IMR-90 (cell line): ENCODE measurements around the gene GRID1. TPM values are rescaled to one million over a fixed set of nuclear protein-coding genes. Genes with fewer than 3 reads are reported as not detected.

ENCODE experiments used
- ATAC-seq: fragments of 200-7000 bp; cut with Tn5 transposase; 2 replicates; pipeline ENCODE4 v1.9.1; 2020; ENCODE audit warnings: low read depth, mild to moderate bottlenecking, moderate library complexity
- BruUV-seq: library from RNA; stranded (reverse); fragments of 400-500 nt; replicated peaks from 2 replicates; lab custom pipeline; 2021; lab: Mats Ljungman, UMichigan
- CTCF ChIA-PET: fragments of 300-600 bp; formaldehyde crosslinking; extraction: SDS; loops from one replicate; lab custom pipeline; 2021; ENCODE audit warnings: antibody characterized with exemption; lab: Yijun Ruan, JAX
- POLR2A ChIA-PET: fragments of 300-600 bp; sonication (Branson Sonifier 250); formaldehyde crosslinking; loops from one replicate; lab custom pipeline; 2022; ENCODE audit warnings: antibody characterized with exemption; ENCODE audit not compliant: unreplicated experiment; lab: Charles Lee
- DNase-seq: peaks from one replicate; pipeline ENCODE4 v3.0.0; 2013
- H2AFZ ChIP-seq: replicated peaks from 2 replicates; pipeline ENCODE3; 2013; ENCODE audit warnings: low read length, mild to moderate bottlenecking; ENCODE audit not compliant: poor library complexity
- H2AK5ac ChIP-seq: 2 replicates; pipeline ENCODE4 v1.6.1; 2013; ENCODE audit warnings: low read depth, low read length, inconsistent platforms
- H2AK9ac ChIP-seq: replicated peaks from 2 replicates; pipeline ENCODE3; 2013; ENCODE audit warnings: mild to moderate bottlenecking, low read depth, low read length, moderate library complexity; ENCODE audit not compliant: poor library complexity
- H2BK120ac ChIP-seq: 2 replicates; pipeline ENCODE4 v1.6.1; 2013; ENCODE audit warnings: low read depth, low read length, inconsistent platforms
- H2BK15ac ChIP-seq: 3 replicates; pipeline ENCODE4 v1.6.1; 2013; ENCODE audit warnings: low read depth, low read length, inconsistent platforms
- H2BK20ac ChIP-seq: 2 replicates; pipeline ENCODE4 v1.6.1; 2013; ENCODE audit warnings: low read depth, mild to moderate bottlenecking, inconsistent platforms, low read length, moderate library complexity
- H2BK5ac ChIP-seq: 2 replicates; pipeline ENCODE4 v1.6.1; 2013; ENCODE audit warnings: mild to moderate bottlenecking, low read depth, low read length, inconsistent platforms; ENCODE audit not compliant: poor library complexity, severe bottlenecking
- H3K14ac ChIP-seq: replicated peaks from 2 replicates; pipeline ENCODE4 v1.6.1; 2013; ENCODE audit warnings: low read depth, low read length, inconsistent platforms
- H3K18ac ChIP-seq: 2 replicates; pipeline ENCODE4 v1.6.1; 2013; ENCODE audit warnings: low read depth, low read length, control low read depth
- H3K23ac ChIP-seq: 2 replicates; pipeline ENCODE4 v1.6.1; 2013; ENCODE audit warnings: low read depth, low read length, inconsistent platforms
- H3K27ac ChIP-seq: 2 replicates; pipeline ENCODE4 v1.5.1; 2013; ENCODE audit warnings: mild to moderate bottlenecking, control low read depth, low read length; ENCODE audit not compliant: insufficient read depth
- H3K27me3 ChIP-seq: 2 replicates; pipeline ENCODE4 v1.6.1; 2013; ENCODE audit warnings: low read length; ENCODE audit not compliant: control insufficient read depth, insufficient read depth
- H3K36me3 ChIP-seq: 2 replicates; pipeline ENCODE4 v1.6.1; 2013; ENCODE audit warnings: low read length, mixed read lengths; ENCODE audit not compliant: control insufficient read depth, insufficient read depth
- H3K4ac ChIP-seq: 2 replicates; pipeline ENCODE4 v1.6.1; 2013; ENCODE audit warnings: low read depth, low read length, inconsistent platforms
- H3K4me1 ChIP-seq: 2 replicates; pipeline ENCODE4 v1.6.1; 2013; ENCODE audit warnings: low read length, mixed read lengths; ENCODE audit not compliant: control insufficient read depth, insufficient read depth
- H3K4me2 ChIP-seq: 2 replicates; pipeline ENCODE4 v1.6.1; 2013; ENCODE audit warnings: low read depth, mild to moderate bottlenecking, control low read depth, low read length, moderate library complexity
- H3K4me3 ChIP-seq: 2 replicates; pipeline ENCODE4 v1.5.1; 2013; ENCODE audit warnings: low read depth, mild to moderate bottlenecking, control low read depth, low read length, moderate library complexity; ENCODE audit not compliant: insufficient read depth
- H3K56ac ChIP-seq: 2 replicates; pipeline ENCODE4 v1.6.1; 2013; ENCODE audit warnings: low read length, inconsistent platforms; ENCODE audit not compliant: insufficient read depth; ENCODE audit errors: extremely low read depth
- H3K79me1 ChIP-seq, 2 experiments: 2 replicates each; pipeline ENCODE4 v1.6.1; 2013; ENCODE audit warnings: low read length in 2 of 2, inconsistent platforms in 1 of 2, low read depth in 1 of 2
- H3K9ac ChIP-seq: 2 replicates; pipeline ENCODE4 v1.6.1; 2013; ENCODE audit warnings: low read depth, low read length, control low read depth
- H3K9me1 ChIP-seq: 2 replicates; pipeline ENCODE4 v1.6.1; 2013; ENCODE audit warnings: low read length, inconsistent platforms; ENCODE audit not compliant: insufficient read depth
- H3K9me3 ChIP-seq: 2 replicates; pipeline ENCODE4 v1.6.1; 2013; ENCODE audit warnings: low read length; ENCODE audit not compliant: control insufficient read depth, insufficient read depth
- H4K20me1 ChIP-seq: 2 replicates; pipeline ENCODE4 v1.6.1; 2013; ENCODE audit warnings: low read length, inconsistent platforms; ENCODE audit not compliant: insufficient read depth
- H4K5ac ChIP-seq: 2 replicates; pipeline ENCODE4 v1.6.1; 2013; ENCODE audit warnings: mild to moderate bottlenecking, low read depth, low read length, control low read depth
- H4K8ac ChIP-seq, 2 experiments: 2 replicates each; pipeline ENCODE4 v1.6.1; 2013; ENCODE audit warnings: low read depth in 2 of 2, low read length in 2 of 2, control low read depth in 1 of 2, inconsistent platforms in 1 of 2
- H4K91ac ChIP-seq: 2 replicates; pipeline ENCODE4 v1.6.1; 2013; ENCODE audit warnings: low read depth, low read length, inconsistent platforms; ENCODE audit not compliant: insufficient read depth
- MAFK ChIP-seq: IDR thresholded peaks from 2 replicates; pipeline ENCODE4 v1.6.1; 2012; ENCODE audit warnings: low read depth, low read length, improper control_type of control experiment
- WGBS, 2 experiments: methylation state at CpG; one replicate each; pipeline versions ENCODE4 v1.1.5 to v1.1.7; 2013; ENCODE audit warnings: missing lambda C conversion rate in 2 of 2; ENCODE audit not compliant: insufficient read length in 1 of 2; ENCODE audit errors: extremely low coverage in 2 of 2; 5-methylcytosine and 5-hydroxymethylcytosine counted together
- dilution Hi-C: fragments of 300-500 bp; cut with HindIII; formaldehyde crosslinking; loops from one replicate; pipeline ENCODE4 v1.14.3; 2018; ENCODE audit warnings: low sequenced_read_pairs; ENCODE audit not compliant: unreplicated experiment
- in situ Hi-C: fragments of 300-500 bp; cut with MboI; formaldehyde crosslinking; loops from 3 replicates; pipeline ENCODE4 v1.14.3; 2019; ENCODE audit warnings: low sequenced_read_pairs, inconsistent platforms, mixed read lengths
- intact Hi-C: fragments of 100-400 bp; cut with micrococcal nuclease; formaldehyde crosslinking; loops from 2 replicates; pipeline ENCODE4 v1.10.0; 2022
- polyA plus RNA-seq, 3 experiments: library from polyadenylated mRNA; depleted of rRNA; stranded (reverse); fragments of >200 nt; gene quantifications; 2 replicates each; pipeline ENCODE4 v1.2.3, GENCODE V29; 2012; ENCODE audit warnings: low replicate concordance in 1 of 3
- total RNA-seq: library from RNA; depleted of rRNA; stranded (reverse); fragments of >200 nt; gene quantifications from 2 replicates; pipeline ENCODE4 v1.2.3, GENCODE V29; 2012
- TF ChIP-seq, protein P1 (sequence below): fragments of 150-350 bp; IDR thresholded peaks from 2 replicates; pipeline ENCODE4 v1.6.1; 2017; ENCODE audit warnings: mild to moderate bottlenecking, antibody characterized with exemption, low read length, low read depth

The GRID1 gene
- total and polyA plus RNA-seq, 2 of the 4 experiments (the other 2 are of a cell fraction): not detected

DNA sequence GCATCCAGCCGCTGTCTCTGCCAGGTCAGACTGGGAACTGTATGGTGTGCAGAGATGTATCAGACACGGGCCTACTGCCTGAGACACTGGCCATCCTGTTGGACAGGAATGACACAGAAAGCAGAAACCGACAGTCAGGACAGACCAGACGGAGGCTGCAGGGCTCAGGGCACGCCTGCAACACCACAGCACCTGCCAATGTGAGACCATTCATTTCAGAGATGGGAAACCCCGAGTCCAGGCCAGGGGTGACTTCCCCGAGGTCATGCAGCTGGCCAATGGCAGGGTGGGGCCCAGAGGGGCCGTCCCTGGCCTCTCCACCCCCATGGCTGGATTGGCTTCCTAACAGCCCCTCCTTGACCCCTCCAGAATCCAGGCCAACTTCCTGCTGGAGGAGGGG lies 34.7 kb downstream of the GRID1 start:
- Histone ChIP-seq H2AFZ (no peak overlapping the region), H2AK9ac (no peak overlapping the region), H3K18ac (no peak overlapping the region), H3K4me1 (no peaks in the 10 kb centered on the region), H3K14ac (no peak overlapping the region), H3K23ac (no peak overlapping the region), H4K5ac (no peak overlapping the region), H3K56ac (no peak overlapping the region), H4K8ac (no peak overlapping the region), H3K27me3 (peaks cover 2% of the 10 kb centered on the region; the same call in 1 of the 2 replicates), H2BK5ac (no peak overlapping the region), H2BK120ac (no peak overlapping the region), H3K4ac (no peak overlapping the region), H3K9me1 (no peaks in the 10 kb centered on the region), H3K9me3 (no peaks in the 10 kb centered on the region), H2AK5ac (no peak overlapping the region), H4K20me1 (no peaks in the 10 kb centered on the region), H3K4me3 (no peak overlapping the region), H3K4me2 (no peak overlapping the region), H4K91ac (no peak overlapping the region), H2BK15ac (no peak overlapping the region), H2BK20ac (no peak overlapping the region), H3K27ac (no peak overlapping the region), H3K9ac (no peak overlapping the region), H3K36me3 (no peaks in the 10 kb centered on the region), H3K79me1 (no peaks in the 10 kb centered on the region)
- WGBS, 2 experiments: 0% methylated on average over 2 of the region's 8 CpGs; no CpG with 5 or more reads in 1 of the 2 experiments
- intact Hi-C loops: no loop called here
- in situ Hi-C loops: no loop called here
- no TSS peak for BruUV-seq
- DNase-seq (no peak), ATAC-seq (no peak)
- TF ChIP-seq, protein P1, sequence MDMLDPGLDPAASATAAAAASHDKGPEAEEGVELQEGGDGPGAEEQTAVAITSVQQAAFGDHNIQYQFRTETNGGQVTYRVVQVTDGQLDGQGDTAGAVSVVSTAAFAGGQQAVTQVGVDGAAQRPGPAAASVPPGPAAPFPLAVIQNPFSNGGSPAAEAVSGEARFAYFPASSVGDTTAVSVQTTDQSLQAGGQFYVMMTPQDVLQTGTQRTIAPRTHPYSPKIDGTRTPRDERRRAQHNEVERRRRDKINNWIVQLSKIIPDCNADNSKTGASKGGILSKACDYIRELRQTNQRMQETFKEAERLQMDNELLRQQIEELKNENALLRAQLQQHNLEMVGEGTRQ: no peak
- no peak for TF ChIP-seq MAFK
- CTCF ChIA-PET: no interaction called here
- dilution Hi-C loops: no loop called here
- POLR2A ChIA-PET: no interaction called here
